Sciatic nerve (tissue), 2 donors: ENCODE data around the gene KIAA1671. TPM values are rescaled to one million over a fixed set of nuclear protein-coding genes. Genes with fewer than 3 reads are reported as not detected.

ENCODE experiments used
- ATAC-seq: fragments of 200-7000 bp; cut with Tn5 transposase; one replicate; pipeline ENCODE4 v1.9.1; 2020; ENCODE audit warnings: mild to moderate bottlenecking, moderate library complexity
- DNase-seq: peaks from one replicate; pipeline ENCODE4 v3.0.0-alpha.2; 2020; ENCODE audit warnings: low spot score
- intact Hi-C: fragments of 100-400 bp; cut with DNase I; formaldehyde crosslinking; loops from one replicate; pipeline ENCODE4 v1.14.2; 2022
- total RNA-seq: library from RNA; stranded (reverse); fragmentation: NEBNext Ultra II Directional; extraction: Animal tissue kit (Norgen Biotek cat#: 25700); gene quantifications from one replicate; pipeline ENCODE4 v1.2.1, GENCODE V29; 2021
- donor health status: DM: no; HTN: no; CAD: no.
- donor health status: DM: no; HTN: no; CAD: no.

The KIAA1671 gene
- total RNA-seq, 1 donor from 2014 or later: 65.1 TPM

GRCh38 chr22:24975813-24976341 lies 23.4 kb downstream of the KIAA1671 start:
- DNase-seq (peak; percentile 76), ATAC-seq (peak; percentile 91)
- intact Hi-C loops: no loop called here

GRCh38 chr22:24976442-24977218 lies 24.1 kb downstream of the KIAA1671 start:
- ATAC-seq (peak; percentile 35), DNase-seq (no peak)
- intact Hi-C loops: no loop called here

- DNase-seq (peak; percentile 71), ATAC-seq (peak; percentile 85)
- intact Hi-C loops: no loop called here
Observed at GRCh38 chr22:24977370-24978221, 25.1 kb downstream of the KIAA1671 start.

DNA sequence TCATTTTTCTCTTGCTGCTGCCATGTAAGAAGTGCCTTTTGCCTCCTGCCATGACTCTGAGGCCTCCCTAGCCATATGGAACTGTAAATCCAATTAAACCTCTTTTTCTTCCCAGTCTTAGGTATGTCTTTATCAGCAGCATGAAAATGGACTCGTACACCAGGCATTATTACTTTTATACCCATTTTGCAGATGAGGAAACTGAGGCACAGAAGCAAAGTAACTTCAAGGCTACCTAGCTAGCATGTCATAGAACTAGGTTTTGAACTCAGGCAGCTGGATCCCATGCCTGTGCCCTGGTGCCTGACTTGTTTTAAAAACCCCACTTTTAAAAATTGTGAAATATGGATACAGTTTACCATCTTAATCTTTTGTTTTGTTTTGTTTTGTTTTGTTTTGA lies 25.8 kb downstream of the KIAA1671 start:
- no peak for ATAC-seq
- intact Hi-C loops: no loop called here

DNA sequence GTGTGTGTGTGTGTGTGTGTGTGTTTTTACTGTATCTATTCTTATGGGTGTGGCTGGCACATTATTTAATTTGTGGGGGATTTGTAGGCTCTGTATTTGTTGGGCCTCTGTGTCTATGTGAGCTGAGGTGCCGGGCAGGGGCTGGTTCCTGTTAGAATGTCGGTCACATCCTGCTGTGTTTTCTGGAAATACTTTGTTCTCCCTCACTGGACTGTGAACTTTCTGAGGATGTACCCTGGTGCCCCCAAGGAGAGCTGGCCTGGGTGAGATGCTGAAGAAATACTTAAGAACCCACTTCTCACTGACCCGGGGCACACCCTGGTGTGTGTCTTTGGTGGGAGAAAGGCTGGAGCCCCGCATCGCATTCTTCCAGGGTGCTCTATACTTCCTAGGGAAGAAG lies 28.6 kb downstream of the KIAA1671 start:
- intact Hi-C loops: no loop called here
- no peak for ATAC-seq
- no peak for DNase-seq

More for the DNA sequence above, 25.8 kb downstream of the KIAA1671 start:
- DNase-seq: no peak

GRCh38 chr22:24981656-24982055 lies 29.1 kb downstream of the KIAA1671 start:
- ATAC-seq (no peak), DNase-seq (no peak)
- intact Hi-C loops: no loop called here

DNA sequence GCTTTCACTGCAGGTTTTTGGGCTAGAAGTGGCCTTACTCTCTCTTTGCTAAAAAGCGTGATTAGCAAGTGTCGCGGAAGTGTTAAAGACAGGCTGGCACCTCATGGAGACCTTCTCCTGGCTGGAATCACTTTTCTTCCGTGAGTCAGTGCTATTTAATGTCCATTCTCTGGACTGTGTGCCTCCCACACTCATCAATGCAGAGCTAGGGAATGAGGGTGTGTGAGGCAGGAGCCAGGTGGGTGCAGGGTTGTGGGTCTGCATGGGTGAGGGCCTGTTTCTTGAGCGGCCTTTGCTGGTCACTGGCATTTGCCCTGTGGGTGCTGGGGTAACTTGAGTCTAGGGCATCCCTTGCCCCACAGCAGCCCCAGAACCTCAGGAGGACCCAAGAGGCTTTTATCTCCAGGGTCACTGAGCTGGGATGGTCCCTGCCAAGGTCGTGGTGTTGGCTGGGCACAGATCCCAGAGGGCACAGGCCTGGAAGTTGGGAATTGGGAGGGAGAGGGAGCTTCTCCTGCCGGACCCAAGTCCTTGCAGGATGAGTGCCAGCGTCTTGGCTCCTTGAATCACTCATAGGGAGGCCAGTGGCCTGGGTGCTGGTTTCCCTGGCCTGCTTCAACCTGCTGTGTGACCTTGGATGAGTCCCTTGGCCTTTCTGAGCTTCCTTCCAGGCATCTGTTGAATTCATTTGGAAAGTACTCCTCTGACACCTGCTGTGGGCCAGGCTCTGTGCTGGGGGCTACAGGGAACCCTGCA lies 30.0 kb downstream of the KIAA1671 start:
- intact Hi-C loops: no loop called here
- DNase-seq: no peak
- ATAC-seq: no peak

DNA sequence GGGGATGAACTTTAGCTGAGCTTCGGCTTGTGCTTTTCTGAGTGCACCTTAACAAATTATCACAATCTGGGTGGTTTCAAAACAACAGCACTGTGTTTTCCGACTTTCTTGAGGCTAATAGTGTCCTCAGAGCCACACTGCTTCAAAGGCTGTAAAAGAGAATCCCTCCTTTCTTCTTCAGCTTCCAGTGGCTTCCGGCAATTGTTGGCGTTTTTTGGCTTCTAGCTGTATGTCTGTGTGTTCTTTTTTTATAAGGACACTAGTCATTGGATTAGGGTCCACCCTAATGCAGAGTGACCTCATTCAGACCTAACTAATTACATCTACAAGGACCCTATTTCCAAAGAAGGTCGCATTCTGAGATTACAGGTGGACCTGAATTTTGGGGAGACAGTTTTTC lies 30.6 kb downstream of the KIAA1671 start:
- ATAC-seq (peak; percentile 31), DNase-seq (no peak)
- intact Hi-C loops: no loop called here

GRCh38 chr22:24984122-24984521 lies 31.6 kb downstream of the KIAA1671 start:
- DNase-seq: no peak
- no peak for ATAC-seq
- intact Hi-C loops: no loop called here

DNA sequence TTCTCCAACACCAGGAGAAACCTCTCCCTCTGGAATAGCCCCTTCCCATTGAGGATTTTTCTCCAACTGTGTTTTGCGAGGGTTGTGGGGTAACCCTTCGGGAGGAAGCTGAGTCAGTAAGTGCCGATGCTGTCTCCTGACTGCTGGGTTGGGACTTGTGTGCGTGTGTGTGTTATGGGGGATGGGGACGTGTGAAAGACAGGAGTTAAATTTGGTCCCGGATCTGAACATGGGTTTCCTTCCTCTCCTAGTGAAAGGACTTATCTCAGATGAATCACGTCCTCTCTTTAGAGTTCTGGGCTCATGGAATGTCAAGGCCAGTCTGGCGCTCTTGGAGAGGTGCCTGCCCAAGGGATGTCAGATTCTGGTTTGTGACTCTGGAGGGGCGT lies 33.3 kb downstream of the KIAA1671 start:
- peak; percentile 11 for ATAC-seq
- intact Hi-C loops: no loop called here

DNA sequence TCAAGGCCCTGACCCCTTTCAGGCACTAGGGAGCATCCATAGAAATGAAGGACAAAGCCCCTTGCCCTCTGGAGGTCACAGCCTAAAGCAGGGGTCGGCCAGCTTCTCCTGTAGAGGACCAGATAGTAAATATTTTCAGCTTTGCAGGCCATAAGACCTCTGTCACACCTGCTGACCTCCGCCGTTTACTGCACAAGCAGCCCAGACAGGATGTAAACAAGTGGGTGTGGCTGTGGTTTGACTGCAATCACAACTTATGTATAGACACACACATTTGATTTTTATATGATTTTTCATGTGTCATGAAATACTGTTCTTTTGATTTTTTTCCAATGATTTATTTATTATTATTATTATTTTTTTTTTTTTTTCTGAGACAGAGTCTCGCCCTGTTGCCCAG lies 34.3 kb downstream of the KIAA1671 start:
- DNase-seq: no peak
- no peak for ATAC-seq

More for the DNA sequence above, 33.3 kb downstream of the KIAA1671 start:
- no peak for DNase-seq

GRCh38 chr22:24989135-24989534 lies 36.6 kb downstream of the KIAA1671 start:
- ATAC-seq (no peak), DNase-seq (no peak)
- intact Hi-C loops: no loop called here

More for the DNA sequence above, 34.3 kb downstream of the KIAA1671 start:
- intact Hi-C loops: no loop called here

DNA sequence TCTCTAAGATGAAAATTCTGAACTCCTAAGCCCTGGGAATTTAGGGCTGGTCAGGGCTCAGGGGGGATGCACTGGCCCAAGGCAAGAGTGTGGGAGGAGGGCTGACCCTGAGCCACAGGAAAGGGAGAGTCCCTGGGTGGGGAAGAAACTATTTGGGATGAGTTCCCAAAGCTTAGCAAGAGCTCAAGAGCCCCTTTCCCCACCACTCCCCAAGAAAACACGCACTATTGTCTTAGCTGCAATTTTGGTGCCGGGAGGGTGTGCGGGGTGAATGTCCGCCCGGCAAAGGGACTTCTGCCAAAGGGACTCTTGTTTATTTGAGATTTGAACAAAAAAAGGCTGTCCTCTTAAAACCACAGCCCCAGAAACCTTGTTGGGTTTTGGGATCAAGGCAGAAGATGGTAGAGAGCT lies 37.0 kb downstream of the KIAA1671 start:
- ATAC-seq (peak; percentile 86), DNase-seq (peak; percentile 69)
- intact Hi-C loops: no loop called here

GRCh38 chr22:24990344-24990905 lies 37.9 kb downstream of the KIAA1671 start:
- no peak for ATAC-seq
- intact Hi-C loops: no loop called here
- no peak for DNase-seq

- no peak for ATAC-seq
- no peak for DNase-seq
- intact Hi-C loops: no loop called here
Observed at GRCh38 chr22:24992946-24993345, 40.4 kb downstream of the KIAA1671 start.

DNA sequence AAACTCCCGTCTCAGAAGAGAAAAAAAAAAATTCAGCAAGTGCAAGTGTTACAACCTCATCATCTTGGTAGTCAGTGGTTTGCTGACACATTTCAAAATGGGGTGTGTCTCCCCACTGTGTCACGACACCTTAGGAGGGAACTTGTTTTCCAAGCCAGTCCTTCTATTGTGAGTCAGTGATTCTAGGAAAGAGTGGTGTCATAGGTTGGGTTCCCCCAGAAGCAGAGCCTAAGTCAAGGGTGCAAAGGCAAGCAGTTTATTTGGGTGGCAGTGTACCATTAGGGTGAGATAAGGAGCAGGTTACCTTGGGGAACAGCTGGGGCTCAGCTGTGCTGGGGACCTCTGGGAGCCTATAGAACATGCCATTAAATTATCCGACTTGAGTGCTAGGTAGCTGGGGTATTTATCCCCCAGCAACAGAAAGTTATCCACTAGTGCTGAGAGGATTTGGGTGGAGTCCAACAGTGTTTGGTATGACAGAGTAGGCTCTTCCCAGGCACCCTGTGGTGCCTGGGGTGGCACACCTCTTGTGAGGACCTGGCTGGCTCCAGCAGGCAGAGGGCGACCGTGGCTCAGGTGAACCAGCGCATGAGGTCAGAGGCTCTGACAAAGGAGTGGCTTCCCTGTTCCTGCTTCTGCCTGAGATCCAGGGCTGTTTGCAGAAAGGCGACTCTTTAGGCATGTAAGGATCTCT lies 41.7 kb downstream of the KIAA1671 start:
- intact Hi-C loops: no loop called here
- DNase-seq (no peak), ATAC-seq (no peak)

DNA sequence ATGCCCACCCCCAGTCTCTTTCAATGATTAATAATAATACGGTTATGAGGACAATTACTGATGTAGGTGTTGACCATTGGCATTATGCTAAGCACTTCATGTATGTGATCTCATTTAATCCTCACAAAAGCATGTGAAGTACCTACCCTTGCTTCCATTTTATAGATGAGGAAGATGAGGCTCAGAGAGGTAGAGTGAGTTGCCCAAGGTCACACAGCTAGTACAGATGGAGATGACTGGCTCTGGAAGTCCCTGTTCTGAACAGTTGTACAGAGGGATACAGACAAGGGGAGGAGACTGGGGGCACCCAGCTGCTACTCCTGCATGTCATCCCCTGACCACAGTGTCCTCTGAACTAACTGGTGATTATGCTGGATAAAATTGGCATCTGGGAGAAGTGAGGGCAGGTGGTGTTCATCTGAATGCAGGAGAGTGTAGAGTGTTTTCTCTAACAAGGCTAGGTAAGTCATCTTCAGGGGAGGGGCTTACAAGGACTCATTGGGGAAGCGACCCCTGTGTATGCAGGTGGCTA lies 43.2 kb downstream of the KIAA1671 start:
- no peak for ATAC-seq
- DNase-seq: no peak
- intact Hi-C loops: no loop called here

DNA sequence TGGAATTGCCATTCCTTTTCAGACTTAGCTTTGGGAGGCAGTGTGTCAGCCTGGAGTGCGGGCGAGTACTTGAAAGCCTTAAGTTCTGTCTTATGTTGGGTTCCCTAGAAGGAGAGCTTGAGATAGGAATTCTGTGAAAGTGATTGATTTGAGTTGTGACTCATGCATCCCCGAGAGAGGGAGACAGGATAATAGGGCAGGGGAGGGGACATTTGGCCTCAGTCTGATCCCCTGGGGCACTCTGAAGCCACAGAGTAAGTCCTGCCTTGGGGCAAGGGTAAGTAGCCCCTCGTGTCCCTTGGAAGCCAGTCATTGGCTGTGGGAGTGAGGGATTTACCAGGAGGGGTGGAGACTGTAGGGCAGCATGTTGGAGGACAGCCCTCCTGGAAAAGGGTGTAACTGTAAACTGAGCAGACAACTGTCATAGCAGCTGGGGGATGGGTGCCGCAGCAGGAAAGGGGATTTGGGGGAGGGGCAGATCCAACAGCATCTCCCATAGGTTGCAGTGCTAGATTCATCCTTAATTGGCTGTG lies 44.0 kb downstream of the KIAA1671 start:
- intact Hi-C loops: no loop called here
- DNase-seq (no peak), ATAC-seq (peak; percentile 56)
